Panc1 (cell line): ENCODE measurements around the gene NAT9. TPM values are rescaled to one million over a fixed set of nuclear protein-coding genes. Genes with fewer than 3 reads are reported as not detected.

Experiments
- ATAC-seq: fragments of 200-7000 bp; cut with Tn5 transposase; 2 replicates; pipeline ENCODE4 v1.9.1; 2020; ENCODE audit warnings: mild to moderate bottlenecking, moderate library complexity
- BruUV-seq: library from RNA; stranded (reverse); fragments of 400-500 nt; replicated peaks from 2 replicates; lab custom pipeline; 2021; lab: Mats Ljungman, UMichigan
- CTCF ChIA-PET: fragments of 300-600 bp; sonication (Branson Sonifier 250); formaldehyde crosslinking; loops from one replicate; lab custom pipeline; 2022; ENCODE audit warnings: antibody characterized with exemption; lab: Charles Lee
- POLR2A ChIA-PET: fragments of 300-600 bp; sonication (Branson Sonifier 250); formaldehyde crosslinking; loops from one replicate; lab custom pipeline; 2022; ENCODE audit warnings: antibody characterized with exemption; lab: Charles Lee
- DNase-seq: peaks from one replicate; pipeline ENCODE4 v3.0.0-alpha.2; 2010; ENCODE audit warnings: low read depth, low spot score
- H3K27ac ChIP-seq: 2 replicates; pipeline ENCODE4 v1.5.1; 2011; ENCODE audit warnings: mild to moderate bottlenecking, low read length, inconsistent platforms
- H3K27me3 ChIP-seq: fragments of 200-500 bp; sonication (Bioruptor generic); 2 replicates; pipeline ENCODE4 v1.6.0; 2014; ENCODE audit warnings: low read length, inconsistent platforms; ENCODE audit not compliant: control insufficient read depth, insufficient read depth
- H3K36me3 ChIP-seq: fragments of 200-500 bp; sonication (Bioruptor generic); 2 replicates; pipeline ENCODE4 v1.5.1; 2014; ENCODE audit warnings: inconsistent platforms, mild to moderate bottlenecking, low read length, moderate library complexity; ENCODE audit not compliant: control insufficient read depth, insufficient read depth
- H3K4me1 ChIP-seq: 2 replicates; pipeline ENCODE4 v1.5.1; 2011; ENCODE audit warnings: inconsistent platforms, mild to moderate bottlenecking, low read length, moderate library complexity; ENCODE audit not compliant: control insufficient read depth, insufficient read depth
- H3K4me3 ChIP-seq, 2 experiments: 2 replicates each; pipeline ENCODE4 v1.5.1; 2011 to 2012; ENCODE audit warnings: low read depth in 2 of 2, low read length in 2 of 2, mild to moderate bottlenecking in 2 of 2, inconsistent platforms in 1 of 2, moderate library complexity in 1 of 2
- H3K9me3 ChIP-seq: fragments of 200-500 bp; sonication (Bioruptor generic); 2 replicates; pipeline ENCODE4 v1.5.1; 2014; ENCODE audit warnings: low read depth, mild to moderate bottlenecking, inconsistent platforms, low read length, moderate library complexity; ENCODE audit not compliant: control insufficient read depth, insufficient read depth
- POLR2AphosphoS5 ChIP-seq: IDR thresholded peaks from 2 replicates; pipeline ENCODE4 v1.6.1; 2012; ENCODE audit warnings: mild to moderate bottlenecking, low read depth, low read length, moderate library complexity
- SIN3A ChIP-seq: IDR thresholded peaks from 2 replicates; pipeline ENCODE4 v1.6.1; 2012; ENCODE audit warnings: low read depth, mild to moderate bottlenecking, low read length, moderate library complexity, borderline replicate concordance; ENCODE audit not compliant: insufficient read depth
- TCF7L2 ChIP-seq: IDR thresholded peaks from 2 replicates; pipeline ENCODE4 v1.6.1; 2011; ENCODE audit warnings: mild to moderate bottlenecking, low read depth, low read length, inconsistent platforms
- in situ Hi-C: cut with HindIII; loops from 2 replicates; pipeline ENCODE4 v1.10.0; 2016; ENCODE audit warnings: low sequenced_read_pairs, low pct_unique_long_range_greater_than_20kb
- intact Hi-C: fragments of 100-400 bp; cut with micrococcal nuclease; formaldehyde crosslinking; loops from one replicate; pipeline ENCODE4 v1.10.0; 2022; ENCODE audit not compliant: unreplicated experiment
- total RNA-seq: library from RNA; stranded (reverse); gene quantifications from one replicate; pipeline ENCODE4 v1.2.1, GENCODE V29; 2021; ENCODE audit not compliant: unreplicated experiment
- TF ChIP-seq, protein P1 (sequence below), 2 experiments: IDR thresholded peaks; 2 replicates each; pipeline ENCODE4 v1.6.1; 2011 to 2012; ENCODE audit warnings: low read depth in 2 of 2, control low read depth in 1 of 2, low read length in 1 of 2, mild to moderate bottlenecking in 1 of 2, moderate library complexity in 1 of 2; ENCODE audit not compliant: insufficient read depth in 1 of 2
- TF ChIP-seq, protein P2 (sequence below): fragments of 450-650 bp; IDR thresholded peaks from 2 replicates; pipeline ENCODE4 v1.5.1; 2017; ENCODE audit warnings: mild to moderate bottlenecking

NAT9 gene
- total RNA-seq, 1 experiment from 2014 or later: 90.1 TPM

DNA sequence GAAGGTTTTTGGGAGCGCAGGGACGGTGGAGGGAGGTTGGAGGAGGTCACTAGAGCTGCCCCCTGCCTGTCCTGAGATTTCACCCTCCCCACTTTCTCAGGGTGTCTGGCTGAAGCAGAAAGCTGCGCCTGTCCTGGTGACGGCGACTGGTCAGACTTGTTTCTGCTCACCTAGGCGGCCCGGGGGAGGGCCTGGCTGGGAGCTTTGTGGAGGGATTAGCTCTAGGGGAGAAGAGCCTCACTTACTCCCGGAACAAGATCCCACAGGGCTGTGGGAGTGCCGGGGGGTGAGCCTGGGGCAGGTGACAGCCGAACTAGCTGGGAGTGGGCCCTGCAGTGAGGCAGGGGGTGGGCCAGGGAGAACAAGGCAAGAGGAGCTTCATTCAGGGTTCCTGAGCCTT is 16.2 kb downstream of the NAT9 start:
- ATAC-seq: no peak
- ChIA-PET CTCF (interaction anchor here (0.6 to 1.0 kb wide), 2 partner anchors 15 to 146 kb away, joined by 4 read pairs; no protein-coding TSS in a partner anchor), POLR2A (no interaction called here)
- in situ Hi-C loops (no loop called here), intact Hi-C loops (no loop called here)
- Histone ChIP-seq H3K27ac (peak overlapping the region; percentile 21), H3K4me3 (no peak overlapping the region), H3K27me3 (no peaks in the 10 kb centered on the region), H3K4me1 (peaks cover 46% of the 10 kb centered on the region), H3K36me3 (no peaks in the 10 kb centered on the region), H3K9me3 (no peaks in the 10 kb centered on the region)
- no peak for DNase-seq
- TF ChIP-seq, protein P1, sequence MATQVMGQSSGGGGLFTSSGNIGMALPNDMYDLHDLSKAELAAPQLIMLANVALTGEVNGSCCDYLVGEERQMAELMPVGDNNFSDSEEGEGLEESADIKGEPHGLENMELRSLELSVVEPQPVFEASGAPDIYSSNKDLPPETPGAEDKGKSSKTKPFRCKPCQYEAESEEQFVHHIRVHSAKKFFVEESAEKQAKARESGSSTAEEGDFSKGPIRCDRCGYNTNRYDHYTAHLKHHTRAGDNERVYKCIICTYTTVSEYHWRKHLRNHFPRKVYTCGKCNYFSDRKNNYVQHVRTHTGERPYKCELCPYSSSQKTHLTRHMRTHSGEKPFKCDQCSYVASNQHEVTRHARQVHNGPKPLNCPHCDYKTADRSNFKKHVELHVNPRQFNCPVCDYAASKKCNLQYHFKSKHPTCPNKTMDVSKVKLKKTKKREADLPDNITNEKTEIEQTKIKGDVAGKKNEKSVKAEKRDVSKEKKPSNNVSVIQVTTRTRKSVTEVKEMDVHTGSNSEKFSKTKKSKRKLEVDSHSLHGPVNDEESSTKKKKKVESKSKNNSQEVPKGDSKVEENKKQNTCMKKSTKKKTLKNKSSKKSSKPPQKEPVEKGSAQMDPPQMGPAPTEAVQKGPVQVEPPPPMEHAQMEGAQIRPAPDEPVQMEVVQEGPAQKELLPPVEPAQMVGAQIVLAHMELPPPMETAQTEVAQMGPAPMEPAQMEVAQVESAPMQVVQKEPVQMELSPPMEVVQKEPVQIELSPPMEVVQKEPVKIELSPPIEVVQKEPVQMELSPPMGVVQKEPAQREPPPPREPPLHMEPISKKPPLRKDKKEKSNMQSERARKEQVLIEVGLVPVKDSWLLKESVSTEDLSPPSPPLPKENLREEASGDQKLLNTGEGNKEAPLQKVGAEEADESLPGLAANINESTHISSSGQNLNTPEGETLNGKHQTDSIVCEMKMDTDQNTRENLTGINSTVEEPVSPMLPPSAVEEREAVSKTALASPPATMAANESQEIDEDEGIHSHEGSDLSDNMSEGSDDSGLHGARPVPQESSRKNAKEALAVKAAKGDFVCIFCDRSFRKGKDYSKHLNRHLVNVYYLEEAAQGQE (IDR thresholded peaks at IDR 0.05; ENCODE audit: insufficient read depth in 1 of 2, low read depth in 2 of 2, low read length in 1 of 2): no peak
- TF ChIP-seq, protein P2, sequence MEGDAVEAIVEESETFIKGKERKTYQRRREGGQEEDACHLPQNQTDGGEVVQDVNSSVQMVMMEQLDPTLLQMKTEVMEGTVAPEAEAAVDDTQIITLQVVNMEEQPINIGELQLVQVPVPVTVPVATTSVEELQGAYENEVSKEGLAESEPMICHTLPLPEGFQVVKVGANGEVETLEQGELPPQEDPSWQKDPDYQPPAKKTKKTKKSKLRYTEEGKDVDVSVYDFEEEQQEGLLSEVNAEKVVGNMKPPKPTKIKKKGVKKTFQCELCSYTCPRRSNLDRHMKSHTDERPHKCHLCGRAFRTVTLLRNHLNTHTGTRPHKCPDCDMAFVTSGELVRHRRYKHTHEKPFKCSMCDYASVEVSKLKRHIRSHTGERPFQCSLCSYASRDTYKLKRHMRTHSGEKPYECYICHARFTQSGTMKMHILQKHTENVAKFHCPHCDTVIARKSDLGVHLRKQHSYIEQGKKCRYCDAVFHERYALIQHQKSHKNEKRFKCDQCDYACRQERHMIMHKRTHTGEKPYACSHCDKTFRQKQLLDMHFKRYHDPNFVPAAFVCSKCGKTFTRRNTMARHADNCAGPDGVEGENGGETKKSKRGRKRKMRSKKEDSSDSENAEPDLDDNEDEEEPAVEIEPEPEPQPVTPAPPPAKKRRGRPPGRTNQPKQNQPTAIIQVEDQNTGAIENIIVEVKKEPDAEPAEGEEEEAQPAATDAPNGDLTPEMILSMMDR: no peak
- TF ChIP-seq POLR2AphosphoS5: no peak
- TF ChIP-seq TCF7L2: no peak
- TF ChIP-seq SIN3A: no peak
- no TSS peak for BruUV-seq

DNA sequence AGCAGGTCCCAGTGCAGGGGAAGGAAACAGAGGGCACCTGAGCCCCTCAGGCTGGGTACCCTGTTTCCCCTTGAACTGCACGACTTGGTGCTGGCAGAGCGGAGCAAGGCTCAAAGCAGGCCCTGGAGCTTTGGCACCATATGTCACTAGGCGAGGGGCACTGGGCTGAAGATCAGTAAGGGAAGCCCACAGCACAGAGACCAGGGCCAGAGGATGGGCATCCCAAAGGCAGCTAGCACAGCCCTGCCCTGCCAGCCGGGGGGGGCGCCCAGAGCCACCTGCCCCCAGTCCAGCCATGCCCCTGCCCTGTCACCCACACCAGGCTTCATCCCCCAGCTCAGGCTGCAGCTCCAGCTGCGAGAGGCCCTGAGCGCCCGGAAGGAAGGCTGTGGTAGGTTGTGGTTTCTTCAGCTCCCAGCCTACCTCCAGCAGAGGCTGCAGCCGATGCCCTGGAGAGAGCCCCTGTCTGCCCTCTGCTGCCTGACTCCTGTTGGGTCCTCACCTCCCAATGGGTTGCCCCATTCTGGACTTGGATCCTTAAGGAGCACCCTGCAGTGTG is 16.8 kb downstream of the NAT9 start:
- no TSS peak for BruUV-seq
- H3K27me3 ChIP-seq: no peaks in the 10 kb centered on the region
- ChIA-PET POLR2A (no interaction called here), CTCF (interaction anchor here (0.6 kb wide), 1 partner anchor 13 kb away, joined by 3 read pairs; no protein-coding TSS in a partner anchor)
- ATAC-seq: peak; percentile 54
- intact Hi-C loops: no loop called here
- no peak for DNase-seq
- no peaks in the 10 kb centered on the region for H3K36me3 ChIP-seq
- no peak for TF ChIP-seq POLR2AphosphoS5
- no peak for TF ChIP-seq TCF7L2
- TF ChIP-seq, protein P1 (IDR thresholded peaks at IDR 0.05; ENCODE audit: insufficient read depth in 1 of 2, low read depth in 2 of 2, low read length in 1 of 2): no peak
- no peak for TF ChIP-seq SIN3A
- TF ChIP-seq, protein P2: no peak
- in situ Hi-C loops: no loop called here
- H3K27ac ChIP-seq: no peak overlapping the region
- H3K4me1 ChIP-seq: peaks cover 46% of the 10 kb centered on the region
- H3K4me3 ChIP-seq: no peak overlapping the region
- no peaks in the 10 kb centered on the region for H3K9me3 ChIP-seq
